ENCODE measurements around the gene DYNLL2. TPM values are rescaled to one million over a fixed set of nuclear protein-coding genes. Genes with fewer than 3 reads are reported as not detected.

DYNLL2 gene
- polyA plus RNA-seq, 3 donors: 84.2 to 84.8 (median 84.4) TPM

Other genes with a start within 250 kb of the DYNLL2 start
- gene MRPS23, start 233.4 kb upstream of the DYNLL2 start, polyA plus RNA-seq (ENCODE audit: insufficient read length in 3 of 3): 10 to 100 TPM; 60.3 to 68.4 (median 63.6) TPM
- 10 to 100 TPM; 40.4 to 43.4 (median 42.7) TPM for gene CUEDC1, start 128.0 kb upstream of the DYNLL2 start, polyA plus RNA-seq (ENCODE audit: insufficient read length in 3 of 3)
- 100 to 1,000 TPM; 106 to 110 (median 107) TPM for gene VEZF1, start 95.2 kb upstream of the DYNLL2 start, polyA plus RNA-seq (ENCODE audit: insufficient read length in 3 of 3)
- gene SRSF1, start 76.2 kb upstream of the DYNLL2 start, polyA plus RNA-seq (ENCODE audit: insufficient read length in 3 of 3): 100 to 1,000 TPM; 403 to 437 (median 436) TPM
- gene OR4D1, start 65.0 kb downstream of the DYNLL2 start, polyA plus RNA-seq (ENCODE audit: insufficient read length in 3 of 3): not detected
- not detected for gene OR4D2, start 83.6 kb downstream of the DYNLL2 start, polyA plus RNA-seq (ENCODE audit: insufficient read length in 3 of 3)
- under 1 TPM; 0.26 to 0.99 (median 0.80) TPM for gene EPX, start 109.3 kb downstream of the DYNLL2 start, polyA plus RNA-seq (ENCODE audit: insufficient read length in 3 of 3)
- gene MKS1, start 135.8 kb downstream of the DYNLL2 start, polyA plus RNA-seq (ENCODE audit: insufficient read length in 3 of 3): 10 to 100 TPM; 35.4 to 46.0 (median 39.5) TPM
- under 1 TPM; 0.04 to 0.10 (median 0.06) TPM for gene LPO, start 155.2 kb downstream of the DYNLL2 start, polyA plus RNA-seq (ENCODE audit: insufficient read length in 3 of 3)
- gene MPO, start 197.5 kb downstream of the DYNLL2 start, polyA plus RNA-seq (ENCODE audit: insufficient read length in 3 of 3): 1 to 10 TPM; 1.6 to 5.1 (median 3.6) TPM
- gene TSPOAP1, start 245.4 kb downstream of the DYNLL2 start, polyA plus RNA-seq (ENCODE audit: insufficient read length in 3 of 3): 10 to 100 TPM; 34.2 to 41.1 (median 38.8) TPM